T-helper 1 cell treated with Interleukin-12 subunit alpha and Interleukin-12 subunit beta and Interleukin-4 antibody, amounts not matched to agents 30 μg/mL and 1 μg/mL, for 36 hours (primary cell): ENCODE results near the gene ABTB2.

ENCODE experiments used
- H3K27ac Mint-ChIP-seq: one replicate; pipeline ENCODE4 v1.8.0; 2021; ENCODE audit warnings: mild to moderate bottlenecking, mixed read lengths
- H3K27me3 Mint-ChIP-seq: one replicate; pipeline ENCODE4 v1.8.0; 2021; ENCODE audit warnings: low read depth, mixed read lengths
- H3K36me3 Mint-ChIP-seq: one replicate; pipeline ENCODE4 v1.8.0; 2021; ENCODE audit warnings: low read depth, mixed read lengths
- H3K4me1 Mint-ChIP-seq: one replicate; pipeline ENCODE4 v1.8.0; 2021; ENCODE audit warnings: low read depth, mixed read lengths
- H3K4me3 Mint-ChIP-seq: one replicate; pipeline ENCODE4 v1.8.0; 2021; ENCODE audit warnings: mild to moderate bottlenecking, moderate library complexity, mixed read lengths
- H3K9me3 Mint-ChIP-seq: one replicate; pipeline ENCODE4 v1.8.0; 2021; ENCODE audit warnings: mixed read lengths

The ABTB2 gene

DNA sequence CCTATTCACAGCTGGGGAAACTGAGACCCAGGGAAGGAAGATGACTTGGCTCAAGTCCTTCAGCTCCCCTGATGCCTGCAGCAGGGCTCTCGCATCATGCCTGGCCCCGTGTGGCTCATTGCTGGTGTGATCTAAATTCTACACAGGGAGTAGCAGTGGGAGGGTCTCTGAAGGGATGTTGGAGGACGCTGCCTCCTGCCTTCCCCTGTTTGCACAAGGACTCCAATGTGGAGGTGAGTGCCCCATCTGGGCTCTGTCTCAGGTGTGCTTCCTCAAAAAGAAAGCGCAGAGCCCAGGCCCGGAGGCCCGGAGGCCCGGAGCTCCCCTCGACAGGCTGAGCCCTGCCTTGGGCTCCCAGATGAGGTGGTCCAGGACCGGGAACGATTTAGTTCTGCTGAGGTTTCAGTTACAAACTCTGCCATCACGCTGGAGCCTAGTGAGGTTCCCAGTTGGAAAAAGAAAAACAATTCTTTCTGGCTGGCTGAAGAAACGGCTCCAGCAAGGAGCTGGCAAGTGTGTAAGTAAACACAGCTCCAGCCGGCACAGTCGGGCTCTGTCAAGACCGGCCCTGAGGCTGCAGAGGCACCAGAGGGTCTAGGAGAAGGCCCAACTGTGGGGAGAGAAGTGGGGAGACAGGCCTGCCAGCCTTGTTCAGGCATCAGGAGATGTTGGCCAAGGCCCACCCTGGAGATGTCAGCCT lies 202.6 kb downstream of the ABTB2 start:
- peaks cover 2% of the 10 kb centered on the region for H3K36me3 Mint-ChIP-seq
- no peak overlapping the region for H3K27ac Mint-ChIP-seq
- no peak overlapping the region for H3K4me3 Mint-ChIP-seq
- H3K9me3 Mint-ChIP-seq, result no peaks in the 10 kb centered on the region
- peaks cover 6% of the 10 kb centered on the region for H3K4me1 Mint-ChIP-seq
- no peaks in the 10 kb centered on the region for H3K27me3 Mint-ChIP-seq

DNA sequence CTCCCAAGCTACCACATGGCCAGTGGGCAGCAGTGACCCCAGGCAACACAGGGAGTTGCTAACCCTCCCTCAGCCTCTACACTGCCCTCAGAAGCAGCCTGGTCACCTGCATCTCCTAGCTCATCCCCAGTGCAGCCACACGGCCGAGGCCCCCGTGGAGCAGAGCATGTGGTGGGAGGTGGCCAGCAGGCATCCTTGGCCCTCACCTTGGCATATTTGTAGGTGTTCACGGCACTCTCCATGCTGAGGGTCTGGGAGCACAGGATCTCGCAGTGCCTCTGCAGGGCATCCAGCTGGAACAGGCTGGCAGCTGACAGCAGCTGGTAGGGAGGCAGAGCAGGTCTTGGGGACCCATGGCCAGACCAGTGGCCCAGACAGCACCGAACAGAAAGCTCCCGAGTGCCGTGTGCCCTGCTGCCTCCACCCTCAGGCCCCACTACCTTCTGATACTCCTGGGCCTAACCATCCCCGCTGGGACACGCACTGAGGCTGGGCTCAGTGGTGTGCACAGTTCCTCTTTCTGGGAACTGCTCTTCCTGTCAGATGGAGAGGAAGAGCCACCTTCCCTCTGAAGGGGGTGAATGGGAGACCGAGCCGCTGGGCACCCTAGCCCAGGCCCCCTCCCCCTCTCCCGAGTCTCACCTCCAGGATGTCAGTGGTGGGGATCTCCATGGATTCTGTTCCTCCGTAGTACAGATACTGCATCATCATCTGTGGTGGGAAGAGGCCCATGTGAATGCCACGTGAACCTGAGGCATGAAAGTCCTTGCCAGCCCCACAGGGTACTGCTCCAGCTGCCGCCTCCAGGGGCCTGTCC lies 203.5 kb downstream of the ABTB2 start:
- Mint-ChIP-seq H3K27ac (no peak overlapping the region), H3K9me3 (no peaks in the 10 kb centered on the region), H3K4me3 (no peak overlapping the region), H3K4me1 (peaks cover 6% of the 10 kb centered on the region), H3K27me3 (no peaks in the 10 kb centered on the region), H3K36me3 (peaks cover 2% of the 10 kb centered on the region)

DNA sequence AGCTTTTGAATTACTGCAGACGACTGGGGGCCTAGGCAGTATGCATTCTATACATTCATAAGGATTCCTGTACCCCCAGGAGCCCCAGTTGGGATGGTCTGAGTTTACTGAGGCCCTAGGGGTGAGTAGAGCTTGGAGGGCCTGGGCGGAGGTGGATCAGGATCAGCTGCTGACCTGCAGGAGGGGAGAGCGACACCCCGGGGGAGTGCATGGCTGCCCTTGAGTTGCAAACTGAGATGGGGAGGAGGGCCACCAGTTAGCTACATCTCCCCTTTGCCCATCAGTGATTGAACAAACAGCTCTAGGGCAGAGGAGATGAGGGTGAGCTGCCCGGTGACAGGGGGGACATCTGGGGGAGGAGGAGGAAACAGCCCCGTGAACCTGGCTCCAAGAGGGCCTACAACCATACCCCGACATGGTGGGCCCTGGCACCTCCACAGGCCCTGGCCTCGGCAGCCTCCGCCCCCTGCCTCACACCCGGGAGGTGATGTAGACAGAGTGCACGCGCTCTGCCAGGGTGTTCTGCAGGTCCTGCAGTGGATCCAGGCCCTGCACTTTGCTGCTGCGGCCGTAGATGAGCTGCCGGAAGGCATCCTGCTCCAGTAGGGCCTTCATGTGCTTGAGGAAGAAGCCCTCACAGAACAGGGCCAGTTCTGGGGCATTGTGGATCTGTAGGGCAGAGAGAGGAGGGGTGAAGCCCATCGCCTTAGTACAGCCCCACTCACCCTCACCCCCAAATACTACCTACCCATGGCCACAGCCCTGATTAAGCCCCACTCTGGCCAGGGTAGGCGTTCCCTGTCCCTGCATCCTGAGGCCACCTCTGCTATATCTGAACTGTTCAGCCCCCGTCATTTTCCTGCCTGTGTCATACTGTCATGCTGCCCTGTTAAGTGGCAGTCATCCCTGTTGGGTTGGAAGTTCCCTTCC lies 205.6 kb downstream of the ABTB2 start:
- peaks cover 12% of the 10 kb centered on the region for H3K36me3 Mint-ChIP-seq
- no peaks in the 10 kb centered on the region for H3K27me3 Mint-ChIP-seq
- H3K4me1 Mint-ChIP-seq, result no peaks in the 10 kb centered on the region
- H3K4me3 Mint-ChIP-seq, result no peak overlapping the region
- H3K9me3 Mint-ChIP-seq, result no peaks in the 10 kb centered on the region
- no peak overlapping the region for H3K27ac Mint-ChIP-seq

DNA sequence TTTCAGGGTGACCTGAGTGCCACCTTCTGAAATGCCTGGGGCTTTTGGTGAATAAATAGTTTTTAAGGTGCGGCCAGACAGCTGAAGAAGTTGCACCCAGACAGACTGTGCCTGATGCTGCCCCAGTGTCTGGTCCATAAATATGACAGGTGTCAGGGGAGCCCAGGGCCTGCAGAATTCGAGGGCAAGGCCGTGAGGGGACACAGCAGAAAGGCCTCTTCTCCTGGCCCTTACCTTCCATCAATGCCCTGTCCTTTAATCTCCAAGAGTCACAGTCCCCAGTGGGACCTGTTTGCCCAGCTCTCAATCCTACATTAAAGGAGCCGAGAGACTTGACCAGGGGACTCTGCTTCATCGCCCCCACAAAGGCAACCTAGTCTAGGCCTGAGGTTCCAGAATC lies 206.6 kb downstream of the ABTB2 start:
- H3K27me3 Mint-ChIP-seq, result no peaks in the 10 kb centered on the region
- H3K36me3 Mint-ChIP-seq, result peaks cover 20% of the 10 kb centered on the region
- H3K4me3 Mint-ChIP-seq, result no peak overlapping the region
- no peak overlapping the region for H3K27ac Mint-ChIP-seq
- no peaks in the 10 kb centered on the region for H3K9me3 Mint-ChIP-seq
- H3K4me1 Mint-ChIP-seq, result no peaks in the 10 kb centered on the region

DNA sequence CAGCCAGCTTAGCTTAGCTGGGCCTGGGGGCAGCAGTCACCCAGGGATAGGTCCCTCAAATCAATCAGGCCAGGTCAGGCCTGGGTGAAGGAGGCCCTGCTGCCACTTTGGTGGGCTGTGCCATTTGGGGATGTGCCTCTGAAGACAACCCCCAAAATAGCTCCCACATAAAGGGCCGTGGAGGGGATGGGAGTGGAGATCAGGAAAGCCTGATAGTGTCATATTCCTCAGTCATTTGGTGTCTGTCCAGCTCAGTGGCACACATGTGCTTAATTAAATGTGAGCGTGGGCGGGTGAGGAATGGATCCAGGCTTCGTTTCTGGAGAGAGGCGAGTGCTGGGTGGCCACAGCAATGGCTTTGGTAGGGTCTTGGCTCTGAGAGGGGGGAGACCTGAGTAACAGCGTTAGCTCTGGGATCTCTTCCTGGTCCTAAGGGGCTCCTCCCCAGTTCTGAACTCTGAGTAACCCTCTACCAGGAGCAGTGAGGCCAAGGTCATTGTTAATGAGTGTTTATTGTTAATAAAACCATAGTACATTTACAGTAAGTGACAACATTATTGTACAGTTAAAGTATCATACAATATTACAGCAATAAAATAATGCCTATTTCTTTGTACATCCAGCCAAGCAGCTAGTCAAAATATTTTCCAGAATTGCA lies 207.2 kb downstream of the ABTB2 start:
- Mint-ChIP-seq H3K4me1 (no peaks in the 10 kb centered on the region), H3K27me3 (no peaks in the 10 kb centered on the region), H3K4me3 (no peak overlapping the region), H3K36me3 (peaks cover 24% of the 10 kb centered on the region), H3K27ac (no peak overlapping the region), H3K9me3 (no peaks in the 10 kb centered on the region)

DNA sequence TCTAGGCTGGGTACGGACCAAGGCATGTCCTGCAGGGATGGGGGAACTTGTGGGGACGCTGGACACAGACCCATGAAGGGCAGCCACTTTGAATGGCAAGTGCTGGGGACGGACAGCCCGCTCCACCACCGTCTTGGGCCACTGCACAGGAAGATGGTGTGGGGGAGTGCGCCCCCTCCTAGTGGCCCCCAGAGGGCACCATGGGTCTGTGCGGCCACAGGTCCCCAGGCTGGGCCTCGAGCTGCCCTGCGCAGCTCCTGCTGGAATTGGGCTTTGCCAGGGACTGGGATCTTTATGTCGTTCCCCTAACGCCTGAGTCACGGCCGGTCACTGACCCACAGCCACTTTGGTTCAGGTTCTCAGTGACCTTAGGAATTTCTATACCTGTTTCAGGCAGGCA lies 208.0 kb downstream of the ABTB2 start:
- H3K27ac Mint-ChIP-seq, result no peak overlapping the region

DNA sequence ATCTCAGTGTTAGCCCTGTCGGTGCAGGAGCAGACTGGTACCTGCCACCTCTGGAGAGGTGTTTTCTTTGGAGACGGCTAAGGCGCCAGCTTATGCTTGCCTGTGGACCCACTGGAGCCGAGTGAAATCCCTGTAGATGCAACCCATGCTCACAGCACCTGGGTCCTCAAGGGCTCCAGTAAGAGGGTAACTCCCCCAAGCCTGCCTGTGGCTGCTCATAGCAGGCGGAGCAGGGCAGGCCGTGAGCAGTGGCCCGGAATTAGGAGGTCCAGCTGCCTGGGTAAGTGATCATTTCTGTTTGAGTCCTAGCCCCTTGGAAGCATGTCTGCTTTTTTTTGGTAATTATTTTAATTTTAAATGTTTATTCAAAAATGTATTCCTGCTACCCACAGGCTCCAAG lies 208.5 kb downstream of the ABTB2 start:
- H3K4me3 Mint-ChIP-seq, result no peak overlapping the region
- no peaks in the 10 kb centered on the region for H3K27me3 Mint-ChIP-seq
- peaks cover 29% of the 10 kb centered on the region for H3K36me3 Mint-ChIP-seq
- H3K9me3 Mint-ChIP-seq, result no peaks in the 10 kb centered on the region
- no peak overlapping the region for H3K27ac Mint-ChIP-seq
- H3K4me1 Mint-ChIP-seq, result no peaks in the 10 kb centered on the region

More for the DNA sequence above, 208.0 kb downstream of the ABTB2 start:
- Mint-ChIP-seq H3K9me3 (no peaks in the 10 kb centered on the region), H3K27me3 (no peaks in the 10 kb centered on the region), H3K4me1 (no peaks in the 10 kb centered on the region), H3K4me3 (no peak overlapping the region), H3K36me3 (peaks cover 29% of the 10 kb centered on the region)

DNA sequence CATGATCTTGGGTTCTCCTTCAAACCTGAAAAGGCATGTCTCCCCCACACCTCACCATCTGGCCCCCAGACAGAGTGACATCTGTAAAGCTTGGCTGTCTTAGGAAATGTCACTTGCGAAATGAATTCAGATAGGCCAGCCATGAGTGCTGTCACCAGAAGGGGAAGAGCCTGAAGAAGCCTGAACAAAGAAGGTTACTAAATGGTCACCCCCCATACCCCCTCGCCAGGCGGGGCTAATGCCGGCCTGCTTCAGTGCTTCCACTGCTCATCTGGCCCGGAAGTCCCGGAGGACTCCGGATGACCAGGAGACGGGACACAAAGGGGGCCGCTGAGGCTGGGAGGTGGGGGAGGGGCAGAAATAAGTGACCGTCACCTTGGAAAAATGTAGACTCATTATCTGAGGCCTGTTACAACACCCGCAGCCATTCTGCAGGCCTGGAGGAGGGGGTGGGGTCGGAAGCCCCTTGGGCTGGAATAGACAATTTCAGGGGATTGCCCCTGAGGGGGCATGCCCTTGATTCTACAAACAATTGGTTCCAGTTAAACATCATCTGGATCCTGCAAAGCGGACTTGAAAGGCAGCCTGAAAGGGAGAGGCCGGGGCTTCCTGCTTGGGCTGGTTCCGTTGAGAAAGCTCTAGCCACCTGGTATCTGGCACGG lies 209.2 kb downstream of the ABTB2 start:
- Mint-ChIP-seq H3K27me3 (no peaks in the 10 kb centered on the region), H3K36me3 (peaks cover 29% of the 10 kb centered on the region), H3K27ac (no peak overlapping the region), H3K9me3 (no peaks in the 10 kb centered on the region), H3K4me3 (no peak overlapping the region), H3K4me1 (no peaks in the 10 kb centered on the region)

DNA sequence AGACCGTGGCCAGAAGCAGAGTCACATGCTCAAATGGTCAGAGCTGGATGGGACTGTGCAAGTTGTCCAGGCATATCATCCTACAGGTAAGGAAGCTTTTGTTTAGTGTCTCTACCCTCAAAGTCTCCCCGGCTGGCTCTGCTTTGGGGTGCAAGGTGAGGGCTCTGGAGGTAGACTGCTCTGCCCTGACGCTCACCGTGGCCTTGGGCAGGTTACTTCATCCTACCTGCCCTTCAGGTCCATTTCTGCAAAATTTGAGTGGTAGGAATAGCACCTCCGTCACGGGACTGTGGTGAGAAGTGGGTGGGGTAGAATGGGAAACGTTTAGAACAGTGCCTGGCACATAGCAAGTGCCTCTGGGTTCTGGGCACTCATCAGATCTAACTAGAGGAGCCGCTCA lies 210.2 kb downstream of the ABTB2 start:
- H3K4me1 Mint-ChIP-seq, result no peaks in the 10 kb centered on the region
- H3K4me3 Mint-ChIP-seq, result no peak overlapping the region
- no peaks in the 10 kb centered on the region for H3K9me3 Mint-ChIP-seq
- no peak overlapping the region for H3K27ac Mint-ChIP-seq
- no peaks in the 10 kb centered on the region for H3K27me3 Mint-ChIP-seq
- peaks cover 32% of the 10 kb centered on the region for H3K36me3 Mint-ChIP-seq

DNA sequence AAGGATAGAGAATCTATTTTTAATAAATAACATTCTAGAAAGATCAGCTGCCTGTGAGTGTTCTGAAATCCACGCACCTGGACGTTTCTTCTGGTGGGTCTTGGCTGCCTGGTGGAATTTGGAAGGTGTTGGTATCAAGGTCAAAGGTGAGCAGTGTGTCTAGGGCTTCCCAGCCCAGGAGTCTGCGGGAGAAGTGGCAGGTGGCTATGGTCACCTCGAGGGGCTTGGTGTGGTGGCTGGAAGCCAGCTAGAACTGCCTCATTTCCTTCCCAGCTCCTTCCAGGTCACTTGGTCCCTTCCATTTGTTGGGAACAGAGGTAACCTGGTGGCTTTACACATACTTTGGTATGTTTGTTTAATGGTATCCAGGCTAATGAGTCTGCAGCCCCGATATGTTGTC lies 210.9 kb downstream of the ABTB2 start:
- peaks cover 35% of the 10 kb centered on the region for H3K36me3 Mint-ChIP-seq
- no peaks in the 10 kb centered on the region for H3K27me3 Mint-ChIP-seq
- no peak overlapping the region for H3K27ac Mint-ChIP-seq
- H3K4me3 Mint-ChIP-seq, result no peak overlapping the region
- H3K4me1 Mint-ChIP-seq, result no peaks in the 10 kb centered on the region
- no peaks in the 10 kb centered on the region for H3K9me3 Mint-ChIP-seq

DNA sequence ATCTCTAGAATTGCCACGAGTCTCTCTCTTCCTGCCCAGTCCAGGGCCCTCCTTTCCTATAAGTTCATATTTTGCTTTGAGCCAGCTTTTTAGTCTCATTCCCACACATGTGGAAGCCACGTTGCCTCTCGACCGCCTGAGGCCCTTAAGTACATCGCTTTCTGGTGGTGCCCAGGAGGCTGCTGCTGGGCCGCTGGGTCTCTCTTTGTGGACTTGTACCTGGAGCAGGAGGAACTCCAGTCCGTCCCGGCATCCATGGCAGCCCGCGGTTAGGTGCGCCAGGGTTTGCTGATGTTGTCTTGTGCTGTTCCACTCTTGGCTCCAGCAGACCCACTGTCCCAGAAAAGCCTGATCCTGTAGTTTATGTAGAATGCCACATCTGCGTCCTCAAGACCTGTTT lies 211.4 kb downstream of the ABTB2 start:
- no peaks in the 10 kb centered on the region for H3K9me3 Mint-ChIP-seq
- no peak overlapping the region for H3K4me3 Mint-ChIP-seq
- H3K27ac Mint-ChIP-seq, result no peak overlapping the region
- no peaks in the 10 kb centered on the region for H3K4me1 Mint-ChIP-seq
- H3K36me3 Mint-ChIP-seq, result peaks cover 40% of the 10 kb centered on the region
- no peaks in the 10 kb centered on the region for H3K27me3 Mint-ChIP-seq

DNA sequence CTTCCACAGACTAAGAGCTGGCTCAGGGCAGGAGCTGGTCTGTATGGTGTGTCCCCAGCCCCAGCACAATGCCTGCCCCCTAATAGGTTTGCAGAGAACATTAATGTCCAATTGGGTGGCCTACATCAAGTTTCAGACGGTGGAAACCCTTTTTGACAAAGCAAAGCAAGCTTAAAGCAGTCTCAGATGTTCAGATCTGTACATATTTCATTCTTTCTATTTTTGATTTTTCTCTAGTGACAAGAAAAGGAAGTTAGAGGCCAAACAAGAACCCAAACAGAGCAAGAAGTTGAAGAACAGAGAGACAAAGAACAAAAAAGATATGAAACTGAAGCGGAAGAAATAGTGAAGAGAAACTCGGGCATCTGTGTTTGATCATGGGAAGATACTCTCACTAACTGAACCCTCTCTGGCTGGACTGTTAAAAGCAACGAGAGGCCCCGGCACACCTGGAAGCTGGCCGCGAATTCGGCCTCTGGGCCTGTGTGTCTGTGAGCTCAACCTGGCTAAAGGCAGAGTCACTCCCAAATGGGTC lies 211.9 kb downstream of the ABTB2 start:
- no peaks in the 10 kb centered on the region for H3K9me3 Mint-ChIP-seq
- H3K4me3 Mint-ChIP-seq, result no peak overlapping the region
- H3K27me3 Mint-ChIP-seq, result no peaks in the 10 kb centered on the region
- no peak overlapping the region for H3K27ac Mint-ChIP-seq
- peaks cover 40% of the 10 kb centered on the region for H3K36me3 Mint-ChIP-seq
- no peaks in the 10 kb centered on the region for H3K4me1 Mint-ChIP-seq

DNA sequence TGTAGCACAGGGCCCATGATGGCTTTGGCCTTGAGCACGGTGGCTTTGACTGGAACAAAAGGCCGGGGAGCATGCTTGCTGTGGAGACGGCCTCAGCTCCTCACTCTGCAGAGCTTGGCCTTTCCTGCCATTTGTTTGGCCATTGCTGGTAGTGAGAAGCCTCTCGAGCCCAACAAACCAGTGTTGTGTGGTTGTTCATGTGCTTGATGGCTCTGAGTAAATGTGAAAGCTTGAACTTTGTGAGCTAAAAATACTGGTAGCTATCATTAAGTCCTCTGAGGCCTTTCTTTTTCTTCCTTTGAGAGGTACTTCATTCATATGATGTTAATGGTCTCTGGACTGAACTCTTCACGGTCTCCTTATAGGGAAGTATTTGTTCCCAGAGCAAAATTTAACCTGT lies 212.7 kb downstream of the ABTB2 start:
- H3K27ac Mint-ChIP-seq, result no peak overlapping the region
- H3K4me3 Mint-ChIP-seq, result no peak overlapping the region
- H3K4me1 Mint-ChIP-seq, result no peaks in the 10 kb centered on the region
- H3K9me3 Mint-ChIP-seq, result no peaks in the 10 kb centered on the region
- peaks cover 40% of the 10 kb centered on the region for H3K36me3 Mint-ChIP-seq
- no peaks in the 10 kb centered on the region for H3K27me3 Mint-ChIP-seq
